GM12892 (cell line): ENCODE results near the gene XKR7.
A peak's percentile ranks its signal among the peaks of the same experiment; 100 is the strongest.

Source experiments
- DNase-seq: peaks from one replicate; pipeline ENCODE4 v3.0.0; 2011; ENCODE audit not compliant: insufficient read length
- FAIRE-seq: peaks from 2 replicates; lab custom pipeline; 2011; peaks lifted over from hg19 to GRCh38; lab: Jason Lieb, UNC
- POLR2A ChIP-seq: IDR thresholded peaks from 2 replicates; pipeline ENCODE4 v1.6.1; 2011; ENCODE audit warnings: low read depth, low read length, control low read depth
- POLR2AphosphoS5 ChIP-seq: IDR thresholded peaks from 2 replicates; pipeline ENCODE4 v1.6.1; 2011; ENCODE audit warnings: low read depth, low read length, control low read depth
- TAF1 ChIP-seq: IDR thresholded peaks from 2 replicates; pipeline ENCODE4 v1.6.1; 2011; ENCODE audit warnings: low read depth, mild to moderate bottlenecking, control low read depth, low read length, borderline replicate concordance

Gene XKR7

DNA sequence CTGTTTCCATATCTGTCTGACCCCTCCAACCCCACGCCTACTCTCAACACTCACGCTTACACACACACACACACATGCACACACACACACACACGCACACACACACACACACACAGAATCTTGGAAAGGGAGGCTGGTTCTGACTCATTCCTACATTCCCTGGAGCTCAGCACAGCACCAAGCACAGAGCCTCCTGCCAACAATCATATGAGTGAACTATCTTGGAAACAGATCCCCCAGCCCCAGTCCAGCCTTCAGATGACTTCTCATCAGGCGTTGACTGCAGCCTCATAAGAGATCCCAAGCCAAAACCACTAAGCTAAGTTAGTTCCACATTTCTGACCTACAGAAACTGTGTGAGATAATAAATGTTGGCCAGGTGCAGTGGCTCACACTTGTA, 70.0 kb downstream of the XKR7 start:
- no peak for TF ChIP-seq TAF1
- no peak for TF ChIP-seq POLR2AphosphoS5
- TF ChIP-seq POLR2A: no peak
- DNase-seq (no peak), FAIRE-seq (no peak)

GRCh38 chr20:32040142-32040953, 72.4 kb downstream of the XKR7 start:
- peak; percentile 53 for DNase-seq

GRCh38 chr20:32045999-32046398, 78.0 kb downstream of the XKR7 start:
- TF ChIP-seq POLR2A (no peak), POLR2AphosphoS5 (no peak), TAF1 (no peak)
- FAIRE-seq (no peak), DNase-seq (no peak)

More at GRCh38 chr20:32040142-32040953, 72.4 kb downstream of the XKR7 start:
- peak; percentile 86 for FAIRE-seq
- no peak for TF ChIP-seq POLR2A
- no peak for TF ChIP-seq TAF1
- TF ChIP-seq POLR2AphosphoS5: no peak

- TF ChIP-seq POLR2AphosphoS5 (no peak), POLR2A (no peak), TAF1 (no peak)
- FAIRE-seq (peak; percentile 9), DNase-seq (no peak)
These were observed 82.4 kb downstream of the XKR7 start for GRCh38 chr20:32050324-32050841.

- TF ChIP-seq POLR2A (no peak), POLR2AphosphoS5 (no peak), TAF1 (no peak)
- FAIRE-seq (peak; percentile 14), DNase-seq (no peak)
These were observed 83.1 kb downstream of the XKR7 start for GRCh38 chr20:32050851-32051556.

- FAIRE-seq: no peak
- TF ChIP-seq POLR2AphosphoS5 (no peak), POLR2A (no peak), TAF1 (no peak)
These were observed 83.8 kb downstream of the XKR7 start for GRCh38 chr20:32051720-32052089.

GRCh38 chr20:32052090-32052777, 84.3 kb downstream of the XKR7 start, which contains the start of gene HCK:
Gene HCK, plus strand, starts transcription at chr20:32052242.
- FAIRE-seq (peak; percentile 87), DNase-seq (peak; percentile 63)
- no peak for TF ChIP-seq TAF1
- peak; percentile 68 for TF ChIP-seq POLR2A

More at GRCh38 chr20:32051720-32052089, 83.8 kb downstream of the XKR7 start:
- no peak for DNase-seq

- FAIRE-seq (peak; percentile 73), DNase-seq (peak; percentile 64)
- TF ChIP-seq POLR2A (peak; percentile 60; the same call in 1 of the 2 replicates), TAF1 (no peak; the same call in 1 of the 2 replicates), POLR2AphosphoS5 (peak; percentile 71)
These were observed 84.9 kb downstream of the XKR7 start for GRCh38 chr20:32052778-32053362.
